ENCODE results near the gene MRPL4. TPM values are rescaled to one million over a fixed set of nuclear protein-coding genes. Genes with fewer than 3 reads are reported as not detected.

The MRPL4 gene
- polyA plus RNA-seq, 1 of the 3 experiments (the other 2 are of a cell fraction) = 110 TPM

DNA sequence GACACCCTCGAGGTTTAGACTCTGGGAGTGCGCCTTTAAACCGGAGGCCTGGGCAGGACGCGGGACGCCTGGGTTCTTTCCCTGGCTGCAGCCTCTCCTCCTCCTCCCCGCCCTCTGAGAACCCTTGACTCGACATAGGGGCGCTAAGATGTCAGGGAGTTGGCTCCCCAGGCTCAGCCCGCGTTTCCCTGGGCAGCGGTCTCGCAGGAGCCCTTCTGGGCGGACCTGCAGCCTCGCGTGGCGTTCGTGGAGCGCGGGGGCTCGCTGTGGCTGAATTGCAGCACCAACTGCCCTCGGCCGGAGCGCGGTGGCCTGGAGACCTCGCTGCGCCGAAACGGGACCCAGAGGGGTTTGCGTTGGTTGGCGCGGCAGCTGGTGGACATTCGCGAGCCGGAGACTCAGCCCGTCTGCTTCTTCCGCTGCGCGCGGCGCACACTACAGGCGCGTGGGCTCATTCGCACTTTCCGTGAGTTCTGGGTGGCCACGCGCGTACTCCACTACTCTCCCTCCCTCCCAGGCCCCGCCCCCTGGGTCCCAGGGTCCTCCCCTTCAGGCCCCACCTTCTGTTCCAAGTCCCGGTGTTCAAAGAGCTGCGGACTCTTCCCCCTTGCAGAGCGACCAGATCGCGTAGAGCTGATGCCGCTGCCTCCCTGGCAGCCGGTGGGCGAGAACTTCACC, 39.0 kb downstream of the MRPL4 start:
- Histone ChIP-seq H3K9me2 (no peaks in the 10 kb centered on the region), H3K79me2 (ENCODE audit: insufficient read depth) (no peaks in the 10 kb centered on the region), H4K20me1 (ENCODE audit: insufficient read depth) (no peaks in the 10 kb centered on the region), H2AFZ (ENCODE audit: low read depth) (peak overlapping the region; percentile 61), H3K4me1 (ENCODE audit: control insufficient read depth in 1 of 2, insufficient read depth in 2 of 2, low read depth in 1 of 2, low read length in 1 of 2) (peaks cover 0 to 39% of the 10 kb centered on the region in 2 experiments; a peak in 1 of 4 replicates), H3K36me3 (replicated peaks in 1 of 2; ENCODE audit: control insufficient read depth in 1 of 2, insufficient read depth in 2 of 2, low read length in 1 of 2) (no peaks in the 10 kb centered on the region), H3F3A (replicated peaks; ENCODE audit: insufficient read depth) (peaks cover 6% of the 10 kb centered on the region), H3K4me2 (peak overlapping the region; percentile 98), H3K9me3 (no peaks in the 10 kb centered on the region), H3K27me3 (ENCODE audit: insufficient read depth) (no peaks in the 10 kb centered on the region; the same call in 1 of the 2 replicates), H3K4me3 (ENCODE audit: low read depth in 2 of 2, low read length in 1 of 2) (peak overlapping the region; percentile 45 to 77), H3K27ac (ENCODE audit: low read depth in 2 of 2, low read length in 1 of 2) (no peak overlapping the region), H3K9ac (peak overlapping the region; percentile 39; the same call in 1 of the 2 replicates)
- peak; percentile 70 for DNase-seq
- CTCF ChIA-PET = interaction anchor here (0.6 to 7.4 kb wide), 13 partner anchors 11 to 152 kb away, joined by 3 to 65 read pairs (median 4); partner anchors contain the start of genes CDC37 and ICAM1
- POLR2A ChIA-PET = interaction anchor here (0.6 to 1.1 kb wide), 2 partner anchors 8 to 19 kb away, joined by 3 read pairs; no protein-coding TSS in a partner anchor
- 3% methylated on average over 19 of the region's 57 CpGs for WGBS (ENCODE audit: low lambda C conversion rate)
- TF ChIP-seq SIN3A (IDR thresholded peaks at IDR 0.05; ENCODE audit: borderline replicate concordance, low read depth, low read length) (peak; percentile 36; the same call in 1 of the 2 replicates), TEAD4 (IDR thresholded peaks at IDR 0.05; ENCODE audit: borderline replicate concordance, insufficient read depth) (no peak)

DNA sequence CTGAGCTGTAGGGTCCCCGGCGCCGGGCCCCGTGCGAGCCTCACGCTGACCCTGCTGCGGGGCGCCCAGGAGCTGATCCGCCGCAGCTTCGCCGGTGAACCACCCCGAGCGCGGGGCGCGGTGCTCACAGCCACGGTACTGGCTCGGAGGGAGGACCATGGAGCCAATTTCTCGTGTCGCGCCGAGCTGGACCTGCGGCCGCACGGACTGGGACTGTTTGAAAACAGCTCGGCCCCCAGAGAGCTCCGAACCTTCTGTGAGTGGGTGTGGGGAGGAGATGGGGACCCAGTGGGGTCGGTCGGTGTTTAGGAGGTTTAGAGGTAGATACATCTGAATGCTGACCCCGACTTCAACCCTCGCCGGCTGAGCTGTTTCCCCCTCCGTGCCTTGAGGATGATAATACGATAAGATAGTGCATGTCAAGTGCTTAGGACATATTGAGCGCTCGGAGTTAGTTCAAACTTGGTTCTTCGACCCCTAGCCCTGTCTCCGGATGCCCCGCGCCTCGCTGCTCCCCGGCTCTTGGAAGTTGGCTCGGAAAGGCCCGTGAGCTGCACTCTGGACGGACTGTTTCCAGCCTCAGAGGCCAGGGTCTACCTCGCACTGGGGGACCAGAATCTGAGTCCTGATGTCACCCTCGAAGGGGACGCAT, 39.7 kb downstream of the MRPL4 start:
- ChIA-PET POLR2A (interaction anchor here (0.6 to 1.1 kb wide), 3 partner anchors 8 to 67 kb away, joined by 3 to 6 read pairs (median 3); no protein-coding TSS in a partner anchor), CTCF (interaction anchor here (0.6 to 2.9 kb wide), 11 partner anchors 12 to 153 kb away, joined by 3 to 21 read pairs (median 4); partner anchors contain the start of genes CDC37 and ICAM1)
- Histone ChIP-seq H3K36me3 (replicated peaks in 1 of 2; ENCODE audit: control insufficient read depth in 1 of 2, insufficient read depth in 2 of 2, low read length in 1 of 2) (no peaks in the 10 kb centered on the region), H3K4me3 (ENCODE audit: low read depth in 2 of 2, low read length in 1 of 2) (peak overlapping the region; percentile 45 to 77), H3K4me2 (peak overlapping the region; percentile 98), H3K9me2 (no peaks in the 10 kb centered on the region), H3F3A (replicated peaks; ENCODE audit: insufficient read depth) (peaks cover 3% of the 10 kb centered on the region), H2AFZ (ENCODE audit: low read depth) (peak overlapping the region; percentile 61), H3K9me3 (no peaks in the 10 kb centered on the region), H3K27me3 (ENCODE audit: insufficient read depth) (no peaks in the 10 kb centered on the region; the same call in 1 of the 2 replicates), H3K4me1 (ENCODE audit: control insufficient read depth in 1 of 2, insufficient read depth in 2 of 2, low read depth in 1 of 2, low read length in 1 of 2) (peaks cover 0 to 39% of the 10 kb centered on the region in 2 experiments; a peak in 1 of 4 replicates), H4K20me1 (ENCODE audit: insufficient read depth) (no peaks in the 10 kb centered on the region), H3K79me2 (ENCODE audit: insufficient read depth) (no peaks in the 10 kb centered on the region), H3K9ac (peak overlapping the region; percentile 39; the same call in 1 of the 2 replicates), H3K27ac (ENCODE audit: low read depth in 2 of 2, low read length in 1 of 2) (no peak overlapping the region)
- DNase-seq = no peak
- 2% methylated on average over 33 of the region's 49 CpGs for WGBS (ENCODE audit: low lambda C conversion rate)
- TF ChIP-seq MAX (IDR thresholded peaks at IDR 0.05; ENCODE audit: low read depth) (peak; percentile 1; the same call in 1 of the 2 replicates), GABPA (IDR thresholded peaks at IDR 0.05; ENCODE audit: low read depth) (no peak)

DNA sequence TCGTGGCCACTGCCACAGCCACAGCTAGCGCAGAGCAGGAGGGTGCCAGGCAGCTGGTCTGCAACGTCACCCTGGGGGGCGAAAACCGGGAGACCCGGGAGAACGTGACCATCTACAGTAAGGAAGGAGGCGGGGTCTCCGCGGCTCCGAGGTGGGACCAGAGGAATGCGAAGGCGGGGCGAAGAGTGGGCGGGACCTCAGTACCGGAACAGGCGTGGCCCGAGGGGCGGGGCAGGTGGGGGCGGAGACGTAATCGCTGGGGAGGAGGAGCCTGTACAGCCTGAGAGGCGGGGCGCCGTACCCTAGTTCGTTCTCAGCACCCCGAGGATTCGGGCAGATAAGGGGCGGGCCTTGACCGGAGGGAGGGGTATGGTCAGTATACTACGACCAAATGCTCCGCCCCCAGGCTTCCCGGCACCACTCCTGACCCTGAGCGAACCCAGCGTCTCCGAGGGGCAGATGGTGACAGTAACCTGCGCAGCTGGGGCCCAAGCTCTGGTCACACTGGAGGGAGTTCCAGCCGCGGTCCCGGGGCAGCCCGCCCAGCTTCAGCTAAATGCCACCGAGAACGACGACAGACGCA, 40.3 kb downstream of the MRPL4 start:
- Histone ChIP-seq H3F3A (replicated peaks; ENCODE audit: insufficient read depth) (peaks cover 3% of the 10 kb centered on the region), H3K4me1 (ENCODE audit: control insufficient read depth in 1 of 2, insufficient read depth in 2 of 2, low read depth in 1 of 2, low read length in 1 of 2) (peaks cover 0 to 39% of the 10 kb centered on the region in 2 experiments; a peak in 1 of 4 replicates), H3K36me3 (replicated peaks in 1 of 2; ENCODE audit: control insufficient read depth in 1 of 2, insufficient read depth in 2 of 2, low read length in 1 of 2) (no peaks in the 10 kb centered on the region), H3K4me3 (ENCODE audit: low read depth in 2 of 2, low read length in 1 of 2) (peak overlapping the region; percentile 45 to 77), H3K4me2 (peak overlapping the region; percentile 98), H3K27me3 (ENCODE audit: insufficient read depth) (no peaks in the 10 kb centered on the region; the same call in 1 of the 2 replicates), H3K27ac (ENCODE audit: low read depth in 2 of 2, low read length in 1 of 2) (no peak overlapping the region), H2AFZ (ENCODE audit: low read depth) (peak overlapping the region; percentile 61; the same call in 1 of the 2 replicates), H3K9ac (no peak overlapping the region), H3K9me2 (no peaks in the 10 kb centered on the region), H3K9me3 (no peaks in the 10 kb centered on the region), H3K79me2 (ENCODE audit: insufficient read depth) (no peaks in the 10 kb centered on the region), H4K20me1 (ENCODE audit: insufficient read depth) (no peaks in the 10 kb centered on the region)
- POLR2A ChIA-PET = interaction anchor here (1.1 kb wide), 1 partner anchor 9 kb away, joined by 3 read pairs; no protein-coding TSS in a partner anchor
- WGBS (ENCODE audit: low lambda C conversion rate) = 1% methylated on average over 11 of the region's 45 CpGs
- CTCF ChIA-PET = interaction anchor here (1.0 to 2.9 kb wide), 8 partner anchors 22 to 153 kb away, joined by 3 to 21 read pairs (median 5); partner anchors contain the start of gene ICAM1
- peak; percentile 92 for DNase-seq
- TF ChIP-seq FOXM1 (IDR thresholded peaks at IDR 0.05; ENCODE audit: low read depth) (no peak), EP300 (IDR thresholded peaks at IDR 0.05; ENCODE audit: borderline replicate concordance in 1 of 2, low read depth in 1 of 2, low read length in 1 of 2) (no peak), POLR2AphosphoS5 (IDR thresholded peaks at IDR 0.05; ENCODE audit: low read depth, low read length) (no peak), FOXJ3 (CRISPR knock-in tag; IDR thresholded peaks at IDR 0.05) (no peak), GABPA (IDR thresholded peaks at IDR 0.05; ENCODE audit: low read depth) (no peak), EZH2phosphoT487 (IDR thresholded peaks at IDR 0.05; ENCODE audit: borderline replicate concordance, low read depth) (no peak), SMC3 (IDR thresholded peaks at IDR 0.05; ENCODE audit: low read depth, low read length) (no peak), MEF2A (IDR thresholded peaks at IDR 0.05; ENCODE audit: borderline replicate concordance, low read depth) (no peak), ELF1 (IDR thresholded peaks at IDR 0.05) (no peak), PBX3 (IDR thresholded peaks at IDR 0.05) (no peak)
- TF ChIP-seq, protein P1, sequence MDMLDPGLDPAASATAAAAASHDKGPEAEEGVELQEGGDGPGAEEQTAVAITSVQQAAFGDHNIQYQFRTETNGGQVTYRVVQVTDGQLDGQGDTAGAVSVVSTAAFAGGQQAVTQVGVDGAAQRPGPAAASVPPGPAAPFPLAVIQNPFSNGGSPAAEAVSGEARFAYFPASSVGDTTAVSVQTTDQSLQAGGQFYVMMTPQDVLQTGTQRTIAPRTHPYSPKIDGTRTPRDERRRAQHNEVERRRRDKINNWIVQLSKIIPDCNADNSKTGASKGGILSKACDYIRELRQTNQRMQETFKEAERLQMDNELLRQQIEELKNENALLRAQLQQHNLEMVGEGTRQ (IDR thresholded peaks at IDR 0.05; ENCODE audit: borderline replicate concordance, low read depth, low read length) = no peak
- TF ChIP-seq, protein P2, sequence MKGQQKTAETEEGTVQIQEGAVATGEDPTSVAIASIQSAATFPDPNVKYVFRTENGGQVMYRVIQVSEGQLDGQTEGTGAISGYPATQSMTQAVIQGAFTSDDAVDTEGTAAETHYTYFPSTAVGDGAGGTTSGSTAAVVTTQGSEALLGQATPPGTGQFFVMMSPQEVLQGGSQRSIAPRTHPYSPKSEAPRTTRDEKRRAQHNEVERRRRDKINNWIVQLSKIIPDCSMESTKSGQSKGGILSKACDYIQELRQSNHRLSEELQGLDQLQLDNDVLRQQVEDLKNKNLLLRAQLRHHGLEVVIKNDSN (IDR thresholded peaks at IDR 0.05; ENCODE audit: borderline replicate concordance, low read depth) = no peak
